K562 (cell line): ENCODE data around the gene ATP6V0C. TPM values are rescaled to one million over a fixed set of nuclear protein-coding genes. Genes with fewer than 3 reads are reported as not detected.

Experiments
- FOS ChIP-seq: IDR thresholded peaks from 3 replicates; pipeline ENCODE4 v1.6.1; 2011; ENCODE audit not compliant: insufficient read length; ENCODE audit errors: extremely low read depth
- FOXJ2 ChIP-seq: fragments of 200-800 bp; sonication (Bioruptor generic); IDR thresholded peaks from 2 replicates; pipeline ENCODE4 v1.6.1; 2016; ENCODE audit warnings: missing genetic modification characterization, missing compliant biosample characterization
- FOXM1 ChIP-seq, 2 experiments: fragments of 450-650 bp in 1 of 2; sonication (generic) in 1 of 2; formaldehyde crosslinking in 1 of 2; IDR thresholded peaks; 2 replicates each; pipeline versions ENCODE4 v1.6.1 to v1.9.0; 2017 to 2022; ENCODE audit warnings: low read depth in 2 of 2, mild to moderate bottlenecking in 2 of 2, missing genetic modification reagents in 1 of 2, moderate library complexity in 1 of 2
- KAT7 ChIP-seq: sonication (generic); formaldehyde crosslinking; IDR thresholded peaks from 2 replicates; pipeline ENCODE4 v1.8.0; 2022; ENCODE audit warnings: missing genetic modification reagents, mild to moderate bottlenecking, borderline replicate concordance
- KDM1A ChIP-seq, 2 experiments: fragments of 450-650 bp; IDR thresholded peaks; 2 replicates each; pipeline ENCODE4 v1.6.1; 2016; ENCODE audit warnings: mild to moderate bottlenecking in 2 of 2
- PTRF ChIP-seq: fragments of 450-650 bp; IDR thresholded peaks from 2 replicates; pipeline ENCODE4 v1.6.1; 2016; ENCODE audit warnings: mild to moderate bottlenecking, missing genetic modification characterization, missing compliant biosample characterization
- PTTG1 ChIP-seq: fragments of 450-650 bp; IDR thresholded peaks from 2 replicates; pipeline ENCODE4 v1.6.1; 2016; ENCODE audit warnings: low read depth, mild to moderate bottlenecking, missing genetic modification characterization, missing compliant biosample characterization
- RBM39 ChIP-seq: fragments of 200-400 bp; formaldehyde crosslinking; optimal IDR thresholded peaks from 2 replicates; pipeline ENCODE3; 2018; ENCODE audit warnings: low read depth, low read length
- SAFB2 ChIP-seq: fragments of 200-400 bp; formaldehyde crosslinking; IDR thresholded peaks from 2 replicates; pipeline ENCODE4 v1.6.1; 2018; ENCODE audit warnings: borderline replicate concordance, low read length, low read depth, moderate library complexity; ENCODE audit not compliant: severe bottlenecking
- TFAM ChIP-seq: fragments of 250-450 bp; sonication (Bioruptor Pico); conservative IDR thresholded peaks from 2 replicates; pipeline ENCODE4 v1.5.0; 2021; ENCODE audit warnings: mild to moderate bottlenecking, moderate library complexity
- ZBTB8A ChIP-seq: fragments of 450-650 bp; IDR thresholded peaks from 2 replicates; pipeline ENCODE4 v1.6.1; 2018; ENCODE audit warnings: mild to moderate bottlenecking, moderate library complexity; ENCODE audit not compliant: partially characterized antibody
- ZBTB9 ChIP-seq: fragments of 450-650 bp; formaldehyde crosslinking; IDR thresholded peaks from 2 replicates; pipeline ENCODE4 v1.4.0; 2020; ENCODE audit warnings: mild to moderate bottlenecking, moderate library complexity
- ZNF184 ChIP-seq: sonication (generic); formaldehyde crosslinking; IDR thresholded peaks from 2 replicates; pipeline ENCODE4 v1.5.0; 2020; ENCODE audit warnings: missing genetic modification reagents
- ZNF263 ChIP-seq: sonication (generic); formaldehyde crosslinking; IDR thresholded peaks from 2 replicates; pipeline ENCODE4 v1.8.0; 2022; ENCODE audit warnings: mild to moderate bottlenecking, missing genetic modification reagents, borderline replicate concordance
- ZNF395 ChIP-seq: fragments of 200-800 bp; sonication (Bioruptor generic); IDR thresholded peaks from 2 replicates; pipeline ENCODE4 v1.6.1; 2017; ENCODE audit warnings: missing genetic modification characterization, missing compliant biosample characterization
- ZNF57 ChIP-seq: fragments of 450-650 bp; formaldehyde crosslinking; IDR thresholded peaks from 2 replicates; pipeline ENCODE4 v1.4.0; 2020; ENCODE audit warnings: mild to moderate bottlenecking, moderate library complexity
- polyA plus RNA-seq, 8 experiments: library from polyadenylated mRNA; depleted of rRNA in 4 of 8; stranded (reverse) in 5 of 8; unstranded in 3 of 8; fragments of >200 nt; fragmentation: Nextera tagmentation in 2 of 8; fragmentation: Illumina TruSeq in 1 of 8; extraction: Ambion mirVana in 2 of 8; extraction: Trizol in 1 of 8; gene quantifications; 2 replicates each; pipeline versions ENCODE4 v1.2.1 to v1.2.3, GENCODE V29; 2011 to 2014; ENCODE audit warnings: inconsistent platforms in 1 of 8, missing spikeins in 1 of 8
- total RNA-seq, 7 experiments: library from RNA; depleted of rRNA in 6 of 7; stranded (reverse); fragments of >200 nt in 6 of 7; fragmentation: Illumina TruSeq in 2 of 7; extraction: Trizol in 2 of 7; gene quantifications; 2 replicates each; pipeline versions ENCODE4 v1.2.1 to v1.2.3, GENCODE V29; 2011 to 2021; ENCODE audit warnings: low replicate concordance in 1 of 7
- TF ChIP-seq, protein P1 (sequence below): sonication (generic); formaldehyde crosslinking; IDR thresholded peaks from 2 replicates; pipeline ENCODE4 v1.8.0; 2022; ENCODE audit warnings: missing genetic modification reagents, mild to moderate bottlenecking, moderate library complexity, borderline replicate concordance
- TF ChIP-seq, protein P2 (sequence below), 2 experiments: IDR thresholded peaks; 2 replicates each; pipeline ENCODE4 v1.6.1; 2012; ENCODE audit warnings: improper control_type of control experiment in 2 of 2, low read depth in 2 of 2, low read length in 2 of 2, borderline replicate concordance in 1 of 2
- TF ChIP-seq, protein P3 (sequence below): fragments of 450-650 bp; formaldehyde crosslinking; IDR thresholded peaks from 2 replicates; pipeline ENCODE4 v1.4.0; 2020; ENCODE audit warnings: mild to moderate bottlenecking, moderate library complexity

ATP6V0C gene
- total and polyA plus RNA-seq, 9 of the 15 experiments (the other 6 are each of a cell fraction or from before 2014, with no cell fraction given): 2.9 to 228 (median 22.7) TPM

GRCh38 chr16:2500918-2501750 lies 12.6 kb upstream of the ATP6V0C start (continued):
- TF ChIP-seq ZNF263 (CRISPR knock-in tag): peak; percentile 50
- TF ChIP-seq KAT7 (CRISPR knock-in tag): no peak
- no peak for TF ChIP-seq FOS
- TF ChIP-seq ZBTB8A: no peak
- TF ChIP-seq, protein P1, sequence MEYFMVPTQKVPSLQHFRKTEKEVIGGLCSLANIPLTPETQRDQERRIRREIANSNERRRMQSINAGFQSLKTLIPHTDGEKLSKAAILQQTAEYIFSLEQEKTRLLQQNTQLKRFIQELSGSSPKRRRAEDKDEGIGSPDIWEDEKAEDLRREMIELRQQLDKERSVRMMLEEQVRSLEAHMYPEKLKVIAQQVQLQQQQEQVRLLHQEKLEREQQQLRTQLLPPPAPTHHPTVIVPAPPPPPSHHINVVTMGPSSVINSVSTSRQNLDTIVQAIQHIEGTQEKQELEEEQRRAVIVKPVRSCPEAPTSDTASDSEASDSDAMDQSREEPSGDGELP (CRISPR knock-in tag): peak; percentile 57
- no peak for TF ChIP-seq ZNF184 (CRISPR knock-in tag)
- TF ChIP-seq PTRF (tag): no peak
- TF ChIP-seq KDM1A (IDR thresholded peaks at IDR 0.05): no peak
- no peak for TF ChIP-seq RBM39
- no peak for TF ChIP-seq ZNF395
- no peak for TF ChIP-seq FOXM1 (IDR thresholded peaks at IDR 0.05; ENCODE audit: low read depth)
- no peak for TF ChIP-seq FOXM1 (CRISPR knock-in tag; IDR thresholded peaks at IDR 0.05; ENCODE audit: low read depth)
- TF ChIP-seq, protein P2, sequence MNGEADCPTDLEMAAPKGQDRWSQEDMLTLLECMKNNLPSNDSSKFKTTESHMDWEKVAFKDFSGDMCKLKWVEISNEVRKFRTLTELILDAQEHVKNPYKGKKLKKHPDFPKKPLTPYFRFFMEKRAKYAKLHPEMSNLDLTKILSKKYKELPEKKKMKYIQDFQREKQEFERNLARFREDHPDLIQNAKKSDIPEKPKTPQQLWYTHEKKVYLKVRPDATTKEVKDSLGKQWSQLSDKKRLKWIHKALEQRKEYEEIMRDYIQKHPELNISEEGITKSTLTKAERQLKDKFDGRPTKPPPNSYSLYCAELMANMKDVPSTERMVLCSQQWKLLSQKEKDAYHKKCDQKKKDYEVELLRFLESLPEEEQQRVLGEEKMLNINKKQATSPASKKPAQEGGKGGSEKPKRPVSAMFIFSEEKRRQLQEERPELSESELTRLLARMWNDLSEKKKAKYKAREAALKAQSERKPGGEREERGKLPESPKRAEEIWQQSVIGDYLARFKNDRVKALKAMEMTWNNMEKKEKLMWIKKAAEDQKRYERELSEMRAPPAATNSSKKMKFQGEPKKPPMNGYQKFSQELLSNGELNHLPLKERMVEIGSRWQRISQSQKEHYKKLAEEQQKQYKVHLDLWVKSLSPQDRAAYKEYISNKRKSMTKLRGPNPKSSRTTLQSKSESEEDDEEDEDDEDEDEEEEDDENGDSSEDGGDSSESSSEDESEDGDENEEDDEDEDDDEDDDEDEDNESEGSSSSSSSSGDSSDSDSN (IDR thresholded peaks at IDR 0.05; ENCODE audit: borderline replicate concordance in 1 of 2, low read depth in 2 of 2, low read length in 2 of 2): 0 out of 4 replicates have a peak, but pooled peaks of 1 of the 2 experiments have one; percentile 61
- TF ChIP-seq PTTG1 (tag): no peak
- TF ChIP-seq, protein P3, sequence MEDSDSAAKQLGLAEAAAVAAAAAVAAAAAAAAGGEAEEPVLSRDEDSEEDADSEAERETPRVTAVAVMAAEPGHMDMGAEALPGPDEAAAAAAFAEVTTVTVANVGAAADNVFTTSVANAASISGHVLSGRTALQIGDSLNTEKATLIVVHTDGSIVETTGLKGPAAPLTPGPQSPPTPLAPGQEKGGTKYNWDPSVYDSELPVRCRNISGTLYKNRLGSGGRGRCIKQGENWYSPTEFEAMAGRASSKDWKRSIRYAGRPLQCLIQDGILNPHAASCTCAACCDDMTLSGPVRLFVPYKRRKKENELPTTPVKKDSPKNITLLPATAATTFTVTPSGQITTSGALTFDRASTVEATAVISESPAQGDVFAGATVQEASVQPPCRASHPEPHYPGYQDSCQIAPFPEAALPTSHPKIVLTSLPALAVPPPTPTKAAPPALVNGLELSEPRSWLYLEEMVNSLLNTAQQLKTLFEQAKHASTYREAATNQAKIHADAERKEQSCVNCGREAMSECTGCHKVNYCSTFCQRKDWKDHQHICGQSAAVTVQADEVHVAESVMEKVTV (CRISPR knock-in tag): peak; percentile 74
- no peak for TF ChIP-seq FOXJ2 (tag)
- TF ChIP-seq SAFB2: no peak
- TF ChIP-seq ZBTB9 (CRISPR knock-in tag): no peak
- no peak for TF ChIP-seq ZNF57 (CRISPR knock-in tag)
- TF ChIP-seq TFAM: no peak
